Activated CD8-positive, alpha-beta memory T cell treated with anti-CD3 and anti-CD28 coated beads, Interleukin-2, amount 10 ng/mL, durations not matched to agents 7 days and 5 days (primary cell): ENCODE data around the gene GLP1R. TPM values are rescaled to one million over a fixed set of nuclear protein-coding genes. Genes with fewer than 3 reads are reported as not detected.

Experiments used
- ATAC-seq: fragments of 150-1000 bp; cut with Tn5 transposase; one replicate; pipeline ENCODE4 v1.10.0; 2021; ENCODE audit warnings: moderate library complexity
- CTCF ChIA-PET: fragments of 350-600 bp; sonication (Branson Sonifier 250); formaldehyde crosslinking; loops from one replicate; lab custom pipeline; 2021; ENCODE audit warnings: antibody characterized with exemption; lab: Charles Lee
- DNase-seq: peaks from one replicate; pipeline ENCODE4 v3.0.0-alpha.2; 2020
- H3K27ac Mint-ChIP-seq: one replicate; pipeline ENCODE4 v1.8.0; 2021; ENCODE audit warnings: mild to moderate bottlenecking, mixed read lengths
- H3K27me3 Mint-ChIP-seq: one replicate; pipeline ENCODE4 v1.8.0; 2021; ENCODE audit warnings: mixed read lengths
- H3K36me3 Mint-ChIP-seq: one replicate; pipeline ENCODE4 v1.8.0; 2021; ENCODE audit warnings: mild to moderate bottlenecking, mixed read lengths
- H3K4me1 Mint-ChIP-seq: one replicate; pipeline ENCODE4 v1.8.0; 2021; ENCODE audit warnings: mixed read lengths
- H3K4me3 Mint-ChIP-seq: one replicate; pipeline ENCODE4 v1.8.0; 2021; ENCODE audit warnings: mild to moderate bottlenecking, moderate library complexity, mixed read lengths
- H3K9me3 Mint-ChIP-seq: one replicate; pipeline ENCODE4 v1.8.0; 2022; ENCODE audit warnings: low read depth, mixed read lengths
- total RNA-seq, 2 experiments: library from RNA; stranded (reverse); gene quantifications; one replicate each; pipeline ENCODE4 v1.2.3, GENCODE V29; 2021

Gene GLP1R
- total RNA-seq, 2 experiments from 2014 or later, result not detected

GRCh38 chr6:39076623-39077535 lies 28.3 kb downstream of the GLP1R start:
- H3K27ac Mint-ChIP-seq, result no peak overlapping the region

DNA sequence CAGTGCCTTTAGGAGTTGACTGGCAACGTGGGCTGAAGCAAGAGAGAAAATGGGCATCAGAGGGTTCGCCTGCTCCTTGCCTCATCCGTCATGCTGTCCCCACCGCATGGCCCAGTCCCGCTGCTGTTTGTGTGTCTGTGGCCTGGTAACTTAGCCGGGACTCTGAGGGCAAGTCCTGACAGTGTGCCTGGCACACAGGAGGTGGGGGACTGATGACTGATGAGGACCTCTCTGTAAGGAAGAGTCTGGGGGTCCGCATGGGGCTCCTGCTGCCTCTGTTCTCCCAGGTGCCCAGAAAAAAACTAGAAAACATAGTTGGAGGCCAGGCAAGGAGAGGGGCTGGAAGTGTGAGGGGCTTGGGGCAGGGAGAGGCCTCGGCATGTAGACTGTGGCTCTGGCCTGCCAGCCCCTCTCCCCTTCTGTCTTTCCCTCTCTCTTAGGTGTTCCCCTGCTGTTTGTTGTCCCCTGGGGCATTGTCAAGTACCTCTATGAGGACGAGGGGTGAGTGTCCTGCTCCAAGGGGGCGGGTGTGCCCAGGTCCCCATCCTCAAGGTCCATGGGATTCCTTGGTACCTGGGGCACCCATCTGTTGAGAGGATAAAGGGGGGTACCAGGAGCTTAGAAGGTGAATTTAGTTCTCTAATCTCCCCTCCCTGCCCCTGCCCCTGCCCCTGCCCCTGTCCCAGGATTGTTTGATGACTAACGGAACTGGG lies 29.5 kb downstream of the GLP1R start:
- H3K36me3 Mint-ChIP-seq, result no peaks in the 10 kb centered on the region
- peaks cover 5% of the 10 kb centered on the region for H3K27me3 Mint-ChIP-seq
- ATAC-seq, result no peak
- no peaks in the 10 kb centered on the region for H3K9me3 Mint-ChIP-seq
- H3K4me1 Mint-ChIP-seq, result peaks cover 14% of the 10 kb centered on the region
- CTCF ChIA-PET, result interaction anchor here (1.2 kb wide), 1 partner anchor 88 kb away, joined by 3 read pairs; no protein-coding TSS in a partner anchor
- no peak overlapping the region for H3K4me3 Mint-ChIP-seq
- no peak overlapping the region for H3K27ac Mint-ChIP-seq
- DNase-seq, result peak; percentile 22

More at GRCh38 chr6:39076623-39077535, 28.3 kb downstream of the GLP1R start:
- no peaks in the 10 kb centered on the region for H3K9me3 Mint-ChIP-seq
- no peaks in the 10 kb centered on the region for H3K36me3 Mint-ChIP-seq
- ATAC-seq (no peak), DNase-seq (peak; percentile 34)
- CTCF ChIA-PET, result interaction anchor here (1.1 to 1.4 kb wide), 3 partner anchors 15 to 226 kb away, joined by 3 to 5 read pairs (median 3); no protein-coding TSS in a partner anchor
- peaks cover 14% of the 10 kb centered on the region for H3K4me1 Mint-ChIP-seq
- H3K27me3 Mint-ChIP-seq, result peaks cover 7% of the 10 kb centered on the region
- H3K4me3 Mint-ChIP-seq, result no peak overlapping the region

DNA sequence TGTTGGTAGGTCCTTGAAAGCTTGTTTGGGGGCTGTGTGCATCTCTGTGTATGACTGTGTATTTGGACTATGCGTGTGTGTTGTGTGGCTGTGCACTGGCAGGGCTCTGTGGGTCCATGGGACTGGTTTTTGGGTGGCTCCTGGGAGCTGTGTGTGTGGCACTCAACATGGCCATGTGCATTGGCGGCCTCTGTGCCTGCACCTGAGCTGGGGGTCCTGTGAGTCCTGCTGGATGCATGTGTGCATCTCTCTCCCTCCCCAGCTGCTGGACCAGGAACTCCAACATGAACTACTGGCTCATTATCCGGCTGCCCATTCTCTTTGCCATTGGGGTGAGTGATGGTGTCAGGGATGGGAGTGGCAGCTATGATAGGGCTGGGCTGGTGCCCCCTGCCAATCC lies 30.1 kb downstream of the GLP1R start:
- Mint-ChIP-seq H3K27me3 (peaks cover 5% of the 10 kb centered on the region), H3K27ac (no peak overlapping the region), H3K9me3 (no peaks in the 10 kb centered on the region), H3K36me3 (no peaks in the 10 kb centered on the region), H3K4me3 (no peak overlapping the region), H3K4me1 (peaks cover 17% of the 10 kb centered on the region)
- ATAC-seq (no peak), DNase-seq (no peak)
- CTCF ChIA-PET, result interaction anchor here (1.2 to 1.6 kb wide), 2 partner anchors 87 to 231 kb away, joined by 3 to 5 read pairs; no protein-coding TSS in a partner anchor

DNA sequence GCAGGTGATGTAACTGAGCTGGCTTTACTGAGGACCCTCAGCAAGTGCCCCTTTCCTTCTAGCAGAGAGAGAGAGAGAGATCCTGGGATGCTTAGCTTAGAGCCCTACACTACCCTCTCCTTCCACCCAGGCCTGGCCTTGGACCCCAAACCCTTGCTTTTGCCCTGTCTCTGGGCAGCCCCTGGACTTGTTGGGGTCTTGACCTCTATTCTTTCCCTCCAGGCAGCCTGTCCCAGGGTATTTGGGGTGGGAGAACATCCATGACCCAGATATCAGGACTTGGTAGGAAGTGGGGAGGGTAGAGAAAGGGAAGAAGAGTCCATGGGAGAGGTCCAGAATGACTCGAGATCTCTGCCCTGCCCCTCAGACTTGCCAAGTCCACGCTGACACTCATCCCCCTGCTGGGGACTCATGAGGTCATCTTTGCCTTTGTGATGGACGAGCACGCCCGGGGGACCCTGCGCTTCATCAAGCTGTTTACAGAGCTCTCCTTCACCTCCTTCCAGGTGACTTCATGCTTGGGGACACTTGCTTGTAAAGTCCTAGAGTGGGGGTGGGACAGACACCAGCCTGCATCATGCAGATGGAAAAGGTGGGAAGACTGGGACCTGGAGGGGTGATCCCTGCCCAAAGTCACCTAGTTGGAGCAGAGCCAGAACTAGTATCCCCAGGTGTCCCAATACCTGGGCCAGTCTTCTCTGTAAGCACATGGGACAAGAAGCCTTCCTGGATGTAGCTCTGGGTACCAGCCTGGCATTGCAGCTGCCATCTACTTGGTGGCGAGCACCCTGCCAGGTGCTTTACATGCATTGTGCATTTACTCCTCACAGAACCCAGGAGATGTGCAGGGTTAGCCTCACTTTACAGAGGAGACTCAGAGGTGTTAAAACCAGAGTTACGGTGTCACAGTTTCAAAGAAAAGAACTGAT lies 30.9 kb downstream of the GLP1R start:
- ATAC-seq, result no peak
- H3K27me3 Mint-ChIP-seq, result peaks cover 7% of the 10 kb centered on the region
- no peaks in the 10 kb centered on the region for H3K9me3 Mint-ChIP-seq
- peaks cover 19% of the 10 kb centered on the region for H3K4me1 Mint-ChIP-seq
- CTCF ChIA-PET, result interaction anchor here (1.2 to 1.6 kb wide), 2 partner anchors 86 to 230 kb away, joined by 3 to 5 read pairs; no protein-coding TSS in a partner anchor
- H3K27ac Mint-ChIP-seq, result no peak overlapping the region
- H3K4me3 Mint-ChIP-seq, result no peak overlapping the region
- DNase-seq, result peak; percentile 23
- H3K36me3 Mint-ChIP-seq, result no peaks in the 10 kb centered on the region

DNA sequence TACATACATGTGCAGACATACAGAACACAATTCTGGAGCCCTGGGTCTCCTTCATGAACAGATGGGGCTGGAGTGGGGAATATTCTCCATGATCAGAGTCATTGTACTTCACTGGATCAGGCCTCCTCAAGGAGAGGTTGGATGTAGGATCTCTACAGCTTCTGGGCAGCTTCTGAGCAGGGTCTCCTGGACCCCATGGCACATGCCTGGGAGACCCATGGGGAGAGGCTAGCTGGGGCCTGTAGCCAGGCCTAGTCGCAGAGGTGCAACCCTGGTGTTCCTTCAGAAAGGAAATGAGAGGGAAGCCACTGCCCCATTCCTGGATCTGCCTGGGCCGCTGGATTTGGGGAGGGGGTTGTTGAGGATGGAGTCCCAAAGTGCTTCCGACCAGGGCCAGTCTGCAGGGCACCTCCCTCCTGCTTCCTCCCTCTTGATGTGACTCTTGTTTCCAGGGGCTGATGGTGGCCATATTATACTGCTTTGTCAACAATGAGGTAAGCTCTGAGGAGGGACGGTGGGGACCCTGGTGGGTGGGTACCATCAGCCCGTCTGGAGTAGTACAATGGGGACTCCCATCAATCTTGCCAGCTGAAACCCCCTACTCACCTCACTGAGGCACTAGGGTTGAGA lies 31.8 kb downstream of the GLP1R start:
- CTCF ChIA-PET, result interaction anchor here (1.6 kb wide), 1 partner anchor 229 kb away, joined by 5 read pairs; no protein-coding TSS in a partner anchor

DNA sequence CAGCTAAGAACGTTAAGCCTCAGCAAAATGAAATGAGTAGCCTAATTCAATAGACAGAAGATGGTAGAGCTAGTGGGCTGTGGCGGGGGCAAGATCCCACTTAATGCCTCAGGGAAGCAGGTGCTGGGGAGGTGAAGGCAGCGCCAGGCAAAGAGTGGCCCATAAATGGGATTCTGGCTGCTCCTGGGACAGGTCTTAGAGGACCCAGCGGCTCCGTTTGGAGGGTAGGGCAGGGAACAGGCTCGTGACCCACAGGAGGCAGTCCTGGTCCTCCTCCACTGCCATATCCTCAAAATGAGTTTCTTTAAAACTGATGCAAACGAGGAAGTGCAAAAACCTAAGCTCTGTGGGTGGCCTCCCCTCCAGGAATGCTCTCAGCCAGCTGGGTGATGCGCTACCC lies 33.7 kb downstream of the GLP1R start:
- ATAC-seq (no peak), DNase-seq (peak; percentile 33)
- no peaks in the 10 kb centered on the region for H3K9me3 Mint-ChIP-seq
- no peaks in the 10 kb centered on the region for H3K36me3 Mint-ChIP-seq
- H3K4me1 Mint-ChIP-seq, result peaks cover 21% of the 10 kb centered on the region
- no peak overlapping the region for H3K27ac Mint-ChIP-seq
- CTCF ChIA-PET, result interaction anchor here (0.7 kb wide), 1 partner anchor 228 kb away, joined by 3 read pairs; no protein-coding TSS in a partner anchor
- peaks cover 28% of the 10 kb centered on the region for H3K27me3 Mint-ChIP-seq
- no peak overlapping the region for H3K4me3 Mint-ChIP-seq

More for the DNA sequence above, 31.8 kb downstream of the GLP1R start:
- Mint-ChIP-seq H3K36me3 (no peaks in the 10 kb centered on the region), H3K4me1 (peaks cover 16% of the 10 kb centered on the region), H3K27ac (no peak overlapping the region), H3K4me3 (no peak overlapping the region), H3K9me3 (no peaks in the 10 kb centered on the region), H3K27me3 (peaks cover 11% of the 10 kb centered on the region)
- DNase-seq (peak; percentile 32), ATAC-seq (no peak)

- CTCF ChIA-PET, result interaction anchor here (0.9 kb wide), 1 partner anchor 53 kb away, joined by 3 read pairs; no protein-coding TSS in a partner anchor
- DNase-seq (peak; percentile 41), ATAC-seq (no peak)
- Mint-ChIP-seq H3K4me3 (no peak overlapping the region), H3K27me3 (peaks cover 37% of the 10 kb centered on the region), H3K27ac (no peak overlapping the region), H3K9me3 (no peaks in the 10 kb centered on the region), H3K36me3 (no peaks in the 10 kb centered on the region), H3K4me1 (peaks cover 21% of the 10 kb centered on the region)
Observed at GRCh38 chr6:39083231-39083634, 34.7 kb downstream of the GLP1R start.

DNA sequence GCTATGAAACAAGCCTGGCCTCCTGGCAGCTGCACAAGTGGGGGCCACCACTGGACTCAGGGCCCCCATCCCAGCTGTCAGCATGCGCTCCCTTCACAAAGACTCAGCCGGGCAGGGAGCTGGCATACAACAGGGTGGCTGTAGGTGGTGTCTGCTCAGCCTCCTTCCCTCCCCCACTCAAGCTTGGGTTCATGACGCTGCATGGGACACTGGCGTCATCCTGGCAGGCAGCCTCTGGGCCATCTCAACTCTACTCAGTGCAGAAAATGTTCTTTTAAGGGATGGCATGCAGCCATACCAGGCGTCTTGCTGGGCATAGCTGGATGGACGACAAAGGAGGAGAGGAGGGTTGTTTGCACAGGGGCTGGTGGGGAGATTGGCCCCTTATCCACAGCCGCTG lies 35.9 kb downstream of the GLP1R start:
- Mint-ChIP-seq H3K27me3 (peaks cover 50% of the 10 kb centered on the region), H3K4me1 (peaks cover 21% of the 10 kb centered on the region), H3K27ac (no peak overlapping the region), H3K4me3 (no peak overlapping the region), H3K9me3 (no peaks in the 10 kb centered on the region), H3K36me3 (no peaks in the 10 kb centered on the region)
- DNase-seq (peak; percentile 34), ATAC-seq (no peak)
- CTCF ChIA-PET, result interaction anchor here (1.2 kb wide), 1 partner anchor 225 kb away, joined by 4 read pairs; no protein-coding TSS in a partner anchor

DNA sequence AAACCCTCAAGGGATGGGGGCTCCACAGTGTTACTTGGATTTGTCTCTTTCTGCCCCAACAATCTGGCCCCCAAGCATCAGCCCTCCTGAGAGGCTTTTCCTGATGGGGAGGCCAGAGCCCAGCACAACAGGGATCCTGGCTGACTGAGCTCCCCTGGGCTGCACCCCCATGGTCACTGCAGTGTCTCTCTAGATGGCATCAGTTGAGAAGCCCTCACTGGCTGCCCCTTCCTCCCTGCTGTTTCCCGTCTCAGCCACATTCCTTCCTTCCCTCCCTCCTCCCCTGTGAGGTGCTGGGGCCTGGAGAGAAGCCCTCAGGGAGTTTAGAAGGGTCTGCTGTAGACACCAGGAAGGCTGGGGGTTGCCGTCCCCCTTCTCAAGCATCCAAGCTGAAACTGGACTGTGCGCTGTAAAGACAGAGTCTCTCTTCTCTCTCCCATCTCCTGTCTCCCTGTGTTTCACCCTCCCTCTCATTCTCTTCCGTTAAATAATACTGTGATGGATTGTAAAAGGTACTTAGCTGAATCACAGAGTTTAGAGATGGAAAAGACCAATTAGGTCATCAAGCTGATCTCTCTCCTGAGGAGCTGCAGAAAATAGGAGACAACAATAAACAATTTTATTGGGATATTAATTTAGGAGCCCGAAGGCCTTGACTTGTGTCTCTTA lies 36.7 kb downstream of the GLP1R start:
- Mint-ChIP-seq H3K36me3 (no peaks in the 10 kb centered on the region), H3K4me1 (peaks cover 21% of the 10 kb centered on the region), H3K4me3 (no peak overlapping the region), H3K9me3 (no peaks in the 10 kb centered on the region), H3K27me3 (peaks cover 57% of the 10 kb centered on the region), H3K27ac (no peak overlapping the region)
- no peak for DNase-seq
- no peak for ATAC-seq
- CTCF ChIA-PET, result interaction anchor here (1.2 kb wide), 1 partner anchor 225 kb away, joined by 4 read pairs; no protein-coding TSS in a partner anchor

- H3K9me3 Mint-ChIP-seq, result no peaks in the 10 kb centered on the region
- H3K4me1 Mint-ChIP-seq, result peaks cover 21% of the 10 kb centered on the region
- peak; percentile 80 for ATAC-seq
- H3K27ac Mint-ChIP-seq, result no peak overlapping the region
- peak; percentile 82 for DNase-seq
- CTCF ChIA-PET, result interaction anchor here (1.0 to 1.5 kb wide), 2 partner anchors 12 to 20 kb away, joined by 3 read pairs; no protein-coding TSS in a partner anchor
- no peaks in the 10 kb centered on the region for H3K36me3 Mint-ChIP-seq
- peaks cover 67% of the 10 kb centered on the region for H3K27me3 Mint-ChIP-seq
- no peak overlapping the region for H3K4me3 Mint-ChIP-seq
Observed at GRCh38 chr6:39086294-39086693, 37.7 kb downstream of the GLP1R start.

GRCh38 chr6:39086711-39087110 lies 38.1 kb downstream of the GLP1R start:
- DNase-seq (no peak), ATAC-seq (no peak)
- CTCF ChIA-PET, result interaction anchor here (1.0 to 2.7 kb wide), 3 partner anchors 12 to 217 kb away, joined by 3 to 15 read pairs (median 3); no protein-coding TSS in a partner anchor
- Mint-ChIP-seq H3K4me3 (no peak overlapping the region), H3K4me1 (peaks cover 21% of the 10 kb centered on the region), H3K9me3 (no peaks in the 10 kb centered on the region), H3K36me3 (no peaks in the 10 kb centered on the region), H3K27me3 (peaks cover 71% of the 10 kb centered on the region), H3K27ac (no peak overlapping the region)
